ENCODE results near the gene ORC6.
"Not testable (repeated sequence)": the region's sequence is repeated elsewhere in the genome, so short reads cannot be mapped to it uniquely, and the experiment has no call there.

DNA sequence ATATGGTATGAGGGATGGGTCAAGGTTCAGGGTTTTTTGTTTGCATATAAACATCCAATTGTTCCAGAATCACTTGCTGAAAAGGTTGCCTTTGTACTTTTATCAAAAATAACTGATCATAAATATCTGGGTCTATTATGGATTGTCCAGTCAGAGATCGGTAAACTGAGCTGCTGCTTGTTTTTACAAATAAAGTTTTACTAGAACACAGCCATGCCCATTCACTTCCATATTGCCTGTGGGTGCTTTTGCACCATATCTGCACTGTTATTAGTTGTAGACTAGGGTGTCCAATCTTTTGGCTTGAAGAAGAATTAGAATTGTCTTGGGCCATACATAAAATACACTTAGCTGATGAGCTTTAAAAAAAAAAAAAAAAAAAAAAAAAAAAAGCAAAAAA, 11.5 kb upstream of the ORC6 start:
- TF ChIP-seq, protein P1, sequence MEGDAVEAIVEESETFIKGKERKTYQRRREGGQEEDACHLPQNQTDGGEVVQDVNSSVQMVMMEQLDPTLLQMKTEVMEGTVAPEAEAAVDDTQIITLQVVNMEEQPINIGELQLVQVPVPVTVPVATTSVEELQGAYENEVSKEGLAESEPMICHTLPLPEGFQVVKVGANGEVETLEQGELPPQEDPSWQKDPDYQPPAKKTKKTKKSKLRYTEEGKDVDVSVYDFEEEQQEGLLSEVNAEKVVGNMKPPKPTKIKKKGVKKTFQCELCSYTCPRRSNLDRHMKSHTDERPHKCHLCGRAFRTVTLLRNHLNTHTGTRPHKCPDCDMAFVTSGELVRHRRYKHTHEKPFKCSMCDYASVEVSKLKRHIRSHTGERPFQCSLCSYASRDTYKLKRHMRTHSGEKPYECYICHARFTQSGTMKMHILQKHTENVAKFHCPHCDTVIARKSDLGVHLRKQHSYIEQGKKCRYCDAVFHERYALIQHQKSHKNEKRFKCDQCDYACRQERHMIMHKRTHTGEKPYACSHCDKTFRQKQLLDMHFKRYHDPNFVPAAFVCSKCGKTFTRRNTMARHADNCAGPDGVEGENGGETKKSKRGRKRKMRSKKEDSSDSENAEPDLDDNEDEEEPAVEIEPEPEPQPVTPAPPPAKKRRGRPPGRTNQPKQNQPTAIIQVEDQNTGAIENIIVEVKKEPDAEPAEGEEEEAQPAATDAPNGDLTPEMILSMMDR (IDR thresholded peaks at IDR 0.05) = not testable (repeated sequence)
- not testable (repeated sequence) for TF ChIP-seq RELA (CRISPR knock-in tag; IDR thresholded peaks at IDR 0.05; ENCODE audit: borderline replicate concordance); USF1 (CRISPR knock-in tag; IDR thresholded peaks at IDR 0.05); ATF3 (CRISPR knock-in tag; conservative IDR thresholded peaks at IDR 0.05); NFE2L1 (CRISPR knock-in tag; IDR thresholded peaks at IDR 0.05); ZNF263 (CRISPR knock-in tag; IDR thresholded peaks at IDR 0.05; ENCODE audit: low read depth); NR3C1 (CRISPR knock-in tag; conservative IDR thresholded peaks at IDR 0.05; ENCODE audit: low read depth); E2F4 (CRISPR knock-in tag; IDR thresholded peaks at IDR 0.05; ENCODE audit: borderline replicate concordance, low read depth); ERG (CRISPR knock-in tag; IDR thresholded peaks at IDR 0.05); FOXK1 (CRISPR knock-in tag; IDR thresholded peaks at IDR 0.05)
